HCT116 (cell line): Measurements from ENCODE around the gene ADIPOQ. TPM values are rescaled to one million over a fixed set of nuclear protein-coding genes. Genes with fewer than 3 reads are reported as not detected.

Experiments used
- ATAC-seq: fragments of 200-7000 bp; cut with Tn5 transposase; 2 replicates; pipeline ENCODE4 v1.9.1; 2020; ENCODE audit warnings: mild to moderate bottlenecking, moderate library complexity
- BruUV-seq: library from RNA; stranded (reverse); fragments of 400-500 nt; replicated peaks from 2 replicates; lab custom pipeline; 2021; lab: Mats Ljungman, UMichigan
- CTCF ChIA-PET: fragments of 300-600 bp; sonication (Branson Sonifier 250); formaldehyde crosslinking; loops from one replicate; lab custom pipeline; 2021; ENCODE audit warnings: antibody characterized with exemption; lab: Charles Lee
- POLR2A ChIA-PET: fragments of 300-600, 350-600 bp; sonication (Branson Sonifier 250); formaldehyde crosslinking; loops from one replicate; lab custom pipeline; 2021; ENCODE audit warnings: antibody characterized with exemption; lab: Charles Lee
- RAD21 ChIA-PET, 2 experiments: fragments of 300-600 bp; sonication (Branson Sonifier 250); formaldehyde crosslinking; loops; one replicate each; lab custom pipeline; 2023; ENCODE audit warnings: low total read pairs in 2 of 2; ENCODE audit not compliant: uncharacterized antibody in 2 of 2, unreplicated experiment in 2 of 2, low non-redundant PET in 1 of 2; lab: Charles Lee
- DNase-seq: peaks from one replicate; pipeline ENCODE4 v3.0.0-alpha.2; 2010; ENCODE audit warnings: low read depth, low spot score
- H2AFZ ChIP-seq: fragments of 200-600 bp; shearing (Covaris generic), sonication (generic); 2 replicates; pipeline ENCODE4 v1.6.1; 2017; ENCODE audit warnings: low read depth, mixed run types, mixed read lengths, antibody characterized with exemption, low read length; ENCODE audit not compliant: poor library complexity, severe bottlenecking
- H3K27ac ChIP-seq: 2 replicates; pipeline ENCODE4 v1.5.1; 2012; ENCODE audit warnings: low read depth, low read length
- H3K27me3 ChIP-seq: fragments of 200-600 bp; sonication (generic); 2 replicates; pipeline ENCODE4 v1.6.1; 2016; ENCODE audit warnings: mixed run types, low read length, mixed read lengths; ENCODE audit not compliant: insufficient read depth
- H3K36me3 ChIP-seq, 2 experiments: fragments of 200-500 bp in 1 of 2; fragments of 200-600 bp in 1 of 2; sonication (Bioruptor generic) in 1 of 2; sonication (generic) in 1 of 2; 2 replicates each; pipeline versions ENCODE4 v1.5.1 to v1.6.1; 2014 to 2016; ENCODE audit warnings: low read length in 2 of 2, inconsistent platforms in 1 of 2, mixed read lengths in 1 of 2, mixed run types in 1 of 2; ENCODE audit not compliant: insufficient read depth in 2 of 2, control insufficient read depth in 1 of 2
- H3K4me1 ChIP-seq, 2 experiments: fragments of 200-600 bp in 1 of 2; sonication (generic) in 1 of 2; 2 replicates each; pipeline versions ENCODE4 v1.5.1 to v1.6.1; 2012 to 2017; ENCODE audit warnings: low read length in 2 of 2, inconsistent platforms in 1 of 2, mild to moderate bottlenecking in 1 of 2, mixed read lengths in 1 of 2, mixed run types in 1 of 2, moderate library complexity in 1 of 2; ENCODE audit not compliant: insufficient read depth in 2 of 2, control insufficient read depth in 1 of 2
- H3K4me2 ChIP-seq: fragments of 200-600 bp; sonication (generic); 2 replicates; pipeline ENCODE4 v1.6.1; 2017; ENCODE audit warnings: mixed run types, low read length, mixed read lengths
- H3K4me3 ChIP-seq, 2 experiments: fragments of 200-600 bp in 1 of 2; sonication (generic) in 1 of 2; replicated peaks in 1 of 2; 2 replicates each; pipeline ENCODE4 v1.5.1; 2011 to 2016; ENCODE audit warnings: low read length in 2 of 2, control low read depth in 1 of 2, low read depth in 1 of 2, mild to moderate bottlenecking in 1 of 2, mixed read lengths in 1 of 2, mixed run types in 1 of 2
- H3K79me2 ChIP-seq: fragments of 200-600 bp; sonication (generic); 2 replicates; pipeline ENCODE4 v1.6.1; 2017; ENCODE audit warnings: mild to moderate bottlenecking, mixed run types, low read length, moderate library complexity, mixed read lengths; ENCODE audit not compliant: insufficient read depth
- H3K9ac ChIP-seq: fragments of 200-600 bp; sonication (generic); 2 replicates; pipeline ENCODE4 v1.6.1; 2016; ENCODE audit warnings: low read length, mixed read lengths
- H3K9me2 ChIP-seq: fragments of 200-600 bp; sonication (generic), shearing (Covaris generic); 2 replicates; pipeline ENCODE4 v1.6.1; 2017; ENCODE audit warnings: mixed run types, mild to moderate bottlenecking, moderate library complexity; ENCODE audit not compliant: insufficient read depth
- H3K9me3 ChIP-seq, 2 experiments: fragments of 200-500 bp in 1 of 2; fragments of 200-600 bp in 1 of 2; sonication (Bioruptor generic) in 1 of 2; sonication (generic) in 1 of 2; 2 replicates each; pipeline ENCODE4 v1.6.1; 2014 to 2017; ENCODE audit warnings: low read length in 2 of 2, mixed read lengths in 2 of 2, inconsistent platforms in 1 of 2, low read depth in 1 of 2, mild to moderate bottlenecking in 1 of 2, mixed run types in 1 of 2, moderate library complexity in 1 of 2; ENCODE audit not compliant: control insufficient read depth in 1 of 2, insufficient read depth in 1 of 2
- H4K20me1 ChIP-seq: fragments of 200-600 bp; sonication (generic), shearing (Covaris generic); 2 replicates; pipeline ENCODE4 v1.6.1; 2017; ENCODE audit warnings: mixed run types, mild to moderate bottlenecking, moderate library complexity; ENCODE audit not compliant: insufficient read depth
- CBX3 ChIP-seq: IDR thresholded peaks from 2 replicates; pipeline ENCODE4 v1.6.1; 2012; ENCODE audit warnings: low read depth
- CEBPB ChIP-seq: IDR thresholded peaks from 2 replicates; pipeline ENCODE4 v1.6.1; 2012; ENCODE audit warnings: low read depth
- CTCF ChIP-seq, 3 experiments: fragments of 200-600 bp in 1 of 3; sonication (generic) in 1 of 3; IDR thresholded peaks in 2 of 3; conservative IDR thresholded peaks in 1 of 3; 2 replicates each; pipeline ENCODE4 v1.5.1; 2012 to 2017; ENCODE audit warnings: low read depth in 2 of 3, low read length in 2 of 3, antibody characterized with exemption in 1 of 3, borderline replicate concordance in 1 of 3, control low read depth in 1 of 3, mild to moderate bottlenecking in 1 of 3, mixed read lengths in 1 of 3, mixed run types in 1 of 3, moderate library complexity in 1 of 3; ENCODE audit not compliant: insufficient read depth in 1 of 3
- EGR1 ChIP-seq: IDR thresholded peaks from 2 replicates; pipeline ENCODE4 v1.6.1; 2012; ENCODE audit warnings: low read depth
- ELF1 ChIP-seq: IDR thresholded peaks from 2 replicates; pipeline ENCODE4 v1.6.1; 2012; ENCODE audit warnings: low read depth, borderline replicate concordance
- EZH2 ChIP-seq: fragments of 200-600 bp; sonication (generic); IDR thresholded peaks from 2 replicates; pipeline ENCODE4 v1.6.1; 2017; ENCODE audit warnings: antibody characterized with exemption, mixed run types
- EZH2phosphoT487 ChIP-seq: fragments of 200-600 bp; IDR thresholded peaks from 2 replicates; pipeline ENCODE4 v1.6.1; 2018; ENCODE audit warnings: antibody characterized with exemption, borderline replicate concordance
- FOSL1 ChIP-seq: IDR thresholded peaks from 2 replicates; pipeline ENCODE4 v1.6.1; 2012; ENCODE audit warnings: low read depth
- JUND ChIP-seq: IDR thresholded peaks from 2 replicates; pipeline ENCODE4 v1.6.1; 2012
- MAX ChIP-seq: IDR thresholded peaks from 2 replicates; pipeline ENCODE4 v1.6.1; 2012
- POLR2A ChIP-seq: IDR thresholded peaks from 2 replicates; pipeline ENCODE4 v1.7.0; 2011; ENCODE audit warnings: borderline replicate concordance; ENCODE audit not compliant: insufficient read depth, insufficient read length; ENCODE audit errors: extremely low read depth
- RAD21 ChIP-seq: IDR thresholded peaks from 2 replicates; pipeline ENCODE4 v1.6.1; 2012; ENCODE audit warnings: low read depth, mild to moderate bottlenecking
- REST ChIP-seq: IDR thresholded peaks from 2 replicates; pipeline ENCODE4 v1.6.1; 2012; ENCODE audit warnings: low read depth
- SP1 ChIP-seq: IDR thresholded peaks from 2 replicates; pipeline ENCODE4 v1.6.1; 2012; ENCODE audit warnings: low read depth
- SRF ChIP-seq: IDR thresholded peaks from 2 replicates; pipeline ENCODE4 v1.6.1; 2012; ENCODE audit warnings: low read depth
- TCF7L2 ChIP-seq: IDR thresholded peaks from 2 replicates; pipeline ENCODE4 v1.7.0; 2011; ENCODE audit warnings: borderline replicate concordance, inconsistent platforms; ENCODE audit not compliant: insufficient read depth, insufficient read length; ENCODE audit errors: extremely low read depth
- YY1 ChIP-seq: IDR thresholded peaks from 2 replicates; pipeline ENCODE4 v1.6.1; 2011; ENCODE audit warnings: low read length, low read depth, moderate library complexity, mild to moderate bottlenecking; ENCODE audit not compliant: insufficient replicate concordance; ENCODE audit errors: extremely low read depth
- ZFX ChIP-seq: fragments of 450-650 bp; IDR thresholded peaks from 2 replicates; pipeline ENCODE4 v1.6.1; 2017
- intact Hi-C: fragments of 100-400 bp; cut with micrococcal nuclease; formaldehyde crosslinking; loops from 2 replicates; pipeline ENCODE4 v1.10.0; 2022
- total RNA-seq: library from RNA; stranded (reverse); gene quantifications from one replicate; pipeline ENCODE4 v1.2.1, GENCODE V29; 2021; ENCODE audit not compliant: unreplicated experiment
- TF ChIP-seq, protein P1 (sequence below): IDR thresholded peaks from 2 replicates; pipeline ENCODE4 v1.6.1; 2011; ENCODE audit warnings: mild to moderate bottlenecking, low read length, moderate library complexity; ENCODE audit not compliant: insufficient replicate concordance; ENCODE audit errors: extremely low read depth
- TF ChIP-seq, protein P2 (sequence below): IDR thresholded peaks from 2 replicates; pipeline ENCODE4 v1.6.1; 2012

Gene ADIPOQ
- total RNA-seq, 1 experiment from 2014 or later, result not detected

GRCh38 chr3:186854954-186855353 is 12.4 kb downstream of the ADIPOQ start:
- H3K4me2 ChIP-seq, result no peak overlapping the region
- H3K36me3 ChIP-seq, result no peaks in the 10 kb centered on the region
- TF ChIP-seq ELF1, result no peak
- TF ChIP-seq, protein P1, sequence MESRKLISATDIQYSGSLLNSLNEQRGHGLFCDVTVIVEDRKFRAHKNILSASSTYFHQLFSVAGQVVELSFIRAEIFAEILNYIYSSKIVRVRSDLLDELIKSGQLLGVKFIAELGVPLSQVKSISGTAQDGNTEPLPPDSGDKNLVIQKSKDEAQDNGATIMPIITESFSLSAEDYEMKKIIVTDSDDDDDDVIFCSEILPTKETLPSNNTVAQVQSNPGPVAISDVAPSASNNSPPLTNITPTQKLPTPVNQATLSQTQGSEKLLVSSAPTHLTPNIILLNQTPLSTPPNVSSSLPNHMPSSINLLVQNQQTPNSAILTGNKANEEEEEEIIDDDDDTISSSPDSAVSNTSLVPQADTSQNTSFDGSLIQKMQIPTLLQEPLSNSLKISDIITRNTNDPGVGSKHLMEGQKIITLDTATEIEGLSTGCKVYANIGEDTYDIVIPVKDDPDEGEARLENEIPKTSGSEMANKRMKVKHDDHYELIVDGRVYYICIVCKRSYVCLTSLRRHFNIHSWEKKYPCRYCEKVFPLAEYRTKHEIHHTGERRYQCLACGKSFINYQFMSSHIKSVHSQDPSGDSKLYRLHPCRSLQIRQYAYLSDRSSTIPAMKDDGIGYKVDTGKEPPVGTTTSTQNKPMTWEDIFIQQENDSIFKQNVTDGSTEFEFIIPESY, result no peak
- TF ChIP-seq EZH2phosphoT487, result no peak
- no peak for TF ChIP-seq ZFX
- no peak for TF ChIP-seq RAD21
- TF ChIP-seq CTCF (IDR thresholded peaks at IDR 0.05 in 2 of 3, conservative IDR thresholded peaks at IDR 0.05 in 1 of 3; ENCODE audit: borderline replicate concordance in 1 of 3, insufficient read depth in 1 of 3, low read depth in 2 of 3, low read length in 2 of 3), result no peak
- TF ChIP-seq CEBPB, result no peak
- TF ChIP-seq CBX3, result no peak
- TF ChIP-seq POLR2A, result no peak
- TF ChIP-seq SP1, result no peak
- TF ChIP-seq, protein P2, sequence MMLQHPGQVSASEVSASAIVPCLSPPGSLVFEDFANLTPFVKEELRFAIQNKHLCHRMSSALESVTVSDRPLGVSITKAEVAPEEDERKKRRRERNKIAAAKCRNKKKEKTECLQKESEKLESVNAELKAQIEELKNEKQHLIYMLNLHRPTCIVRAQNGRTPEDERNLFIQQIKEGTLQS, result no peak
- no peak for TF ChIP-seq TCF7L2
- TF ChIP-seq EZH2, result no peak
- TF ChIP-seq SRF, result no peak
- no peak for TF ChIP-seq REST
- no peak for TF ChIP-seq FOSL1
- no peak for TF ChIP-seq MAX
- no peak for TF ChIP-seq JUND
- TF ChIP-seq EGR1, result no peak
- TF ChIP-seq YY1, result no peak
- no TSS peak for BruUV-seq
- intact Hi-C loops, result no loop called here
- no peak overlapping the region for H3K9ac ChIP-seq
- RAD21 ChIA-PET, result no interaction called here
- H3K9me2 ChIP-seq, result no peaks in the 10 kb centered on the region
- no peaks in the 10 kb centered on the region for H3K4me1 ChIP-seq
- no peaks in the 10 kb centered on the region for H3K79me2 ChIP-seq
- H2AFZ ChIP-seq, result no peak overlapping the region
- no peaks in the 10 kb centered on the region for H4K20me1 ChIP-seq
- no peaks in the 10 kb centered on the region for H3K27me3 ChIP-seq
- no peak overlapping the region for H3K27ac ChIP-seq
- ATAC-seq (no peak), DNase-seq (no peak)
- POLR2A ChIA-PET, result interaction anchor here (0.6 kb wide), 1 partner anchor 827 kb away, joined by 4 read pairs; no protein-coding TSS in a partner anchor
- CTCF ChIA-PET, result no interaction called here
- H3K9me3 ChIP-seq, result no peaks in the 10 kb centered on the region
- no peak overlapping the region for H3K4me3 ChIP-seq
